Activated T-cell treated with anti-CD3 and anti-CD28 coated beads, Interleukin-2, amount 50 U/mL, for 72 hours (primary cell): ENCODE results near the gene GNAI2. TPM values are rescaled to one million over a fixed set of nuclear protein-coding genes. Genes with fewer than 3 reads are reported as not detected.
A peak's percentile ranks its signal among the peaks of the same experiment; 100 is the strongest.

ENCODE experiments used
- ATAC-seq, 2 donors: fragments of 150-1000 bp; cut with Tn5 transposase; replicated peaks in 1 of 2; 2 replicates each; pipeline ENCODE4 v1.10.0; 2021; ENCODE audit warnings: moderate library complexity in 2 of 2, mild to moderate bottlenecking in 1 of 2
- DNase-seq, 2 donors: peaks; one replicate each; pipeline ENCODE4 v3.0.0; 2021 to 2022; ENCODE audit warnings: mixed read lengths in 1 of 2
- H3K27ac Mint-ChIP-seq: one replicate; pipeline ENCODE4 v1.8.0; 2022; ENCODE audit warnings: mild to moderate bottlenecking, moderate library complexity, mixed read lengths
- H3K27me3 Mint-ChIP-seq: one replicate; pipeline ENCODE4 v1.8.0; 2022; ENCODE audit warnings: low read depth, mixed read lengths
- H3K36me3 Mint-ChIP-seq, 2 donors: one replicate each; pipeline ENCODE4 v1.8.0; 2022; ENCODE audit warnings: mixed read lengths in 2 of 2, mild to moderate bottlenecking in 1 of 2; ENCODE audit not compliant: insufficient read depth in 2 of 2
- H3K4me1 Mint-ChIP-seq: one replicate; pipeline ENCODE4 v1.8.0; 2022; ENCODE audit warnings: low read depth, mixed read lengths
- H3K4me3 Mint-ChIP-seq, 2 donors: one replicate each; pipeline ENCODE4 v1.8.0; 2022; ENCODE audit warnings: mild to moderate bottlenecking in 2 of 2, mixed read lengths in 2 of 2, moderate library complexity in 2 of 2
- H3K9me3 Mint-ChIP-seq, 2 donors: one replicate each; pipeline ENCODE4 v1.8.0; 2022; ENCODE audit warnings: mixed read lengths in 2 of 2
- total RNA-seq, 2 donors: library from RNA; stranded (reverse); gene quantifications; one replicate each; pipeline ENCODE4 v1.2.3, GENCODE V29; 2022

GNAI2 gene
- total RNA-seq, 2 donors from 2014 or later = 263 to 272 TPM

DNA sequence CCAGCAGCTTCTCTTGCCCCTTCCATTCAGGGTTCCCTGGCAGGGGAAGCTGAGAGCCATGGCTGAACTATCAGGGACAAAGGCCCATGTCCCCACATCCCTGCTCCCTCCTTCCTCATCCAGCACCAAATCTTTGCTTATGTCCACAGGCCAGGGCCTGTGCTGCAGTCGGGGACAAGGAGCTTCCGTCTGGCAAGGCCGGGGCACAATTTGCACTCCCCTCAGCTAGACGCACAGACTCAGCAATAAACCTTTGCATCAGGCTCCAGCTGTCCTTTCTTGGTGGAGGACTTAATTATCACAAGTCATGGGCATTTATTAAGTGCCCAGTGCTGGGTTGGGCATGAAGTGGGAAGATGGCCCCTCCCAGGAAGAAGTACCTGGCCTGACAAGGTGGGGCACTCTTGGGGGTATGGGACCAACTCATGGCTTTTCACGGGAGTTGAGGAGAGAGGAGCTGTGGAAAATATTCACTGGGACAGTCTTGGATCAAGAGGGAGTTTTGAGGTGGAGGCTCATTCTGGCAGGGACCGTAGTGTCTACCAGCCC is 39.7 kb upstream of the GNAI2 start:
- H3K27ac Mint-ChIP-seq = no peak overlapping the region
- DNase-seq = no peak
- no peaks in the 10 kb centered on the region for H3K36me3 Mint-ChIP-seq
- H3K4me3 Mint-ChIP-seq = no peak overlapping the region
- H3K27me3 Mint-ChIP-seq = peaks cover 12% of the 10 kb centered on the region
- peaks cover 12% of the 10 kb centered on the region for H3K4me1 Mint-ChIP-seq
- no peaks in the 10 kb centered on the region for H3K9me3 Mint-ChIP-seq
- no peak for ATAC-seq

DNA sequence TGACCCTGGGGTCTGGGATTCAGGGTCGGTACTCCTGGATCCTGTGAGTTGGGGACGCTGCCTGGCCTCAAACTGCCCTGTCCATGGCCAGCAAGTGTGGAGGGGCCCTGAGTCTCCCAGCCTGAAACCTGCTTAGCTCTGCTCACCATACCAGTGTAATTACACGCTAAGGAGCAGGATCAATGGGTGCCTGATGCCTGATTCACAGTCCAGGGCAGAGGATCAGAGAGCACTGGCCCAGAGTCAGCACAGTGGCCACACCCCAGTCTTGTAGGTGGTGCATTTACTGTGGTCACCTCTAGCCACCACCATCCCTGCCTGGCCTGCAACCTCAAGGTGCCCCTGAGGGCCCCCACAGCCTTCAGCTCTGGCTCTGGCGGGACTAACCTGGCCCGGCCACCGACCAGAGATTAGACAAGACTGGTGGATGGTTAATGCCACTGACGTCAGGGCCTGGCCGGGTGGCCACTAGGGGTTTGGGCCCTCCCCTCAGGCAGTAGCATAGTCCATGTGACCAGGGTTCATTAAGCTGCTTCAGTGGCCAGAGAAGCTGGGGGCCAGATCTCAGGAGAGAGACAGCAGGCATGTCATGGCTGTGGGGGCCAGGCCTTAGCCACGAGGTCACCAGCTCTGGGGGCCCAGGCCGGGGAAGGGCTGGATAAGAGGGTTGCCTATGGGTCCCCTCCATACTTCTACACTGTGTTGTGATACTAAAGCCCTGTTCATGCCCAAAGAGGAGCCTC is 34.3 kb upstream of the GNAI2 start:
- Mint-ChIP-seq H3K27ac (no peak overlapping the region), H3K9me3 (no peaks in the 10 kb centered on the region), H3K27me3 (peaks cover 39% of the 10 kb centered on the region), H3K36me3 (no peaks in the 10 kb centered on the region), H3K4me3 (no peak overlapping the region), H3K4me1 (no peaks in the 10 kb centered on the region)
- no peak for ATAC-seq
- no peak for DNase-seq

DNA sequence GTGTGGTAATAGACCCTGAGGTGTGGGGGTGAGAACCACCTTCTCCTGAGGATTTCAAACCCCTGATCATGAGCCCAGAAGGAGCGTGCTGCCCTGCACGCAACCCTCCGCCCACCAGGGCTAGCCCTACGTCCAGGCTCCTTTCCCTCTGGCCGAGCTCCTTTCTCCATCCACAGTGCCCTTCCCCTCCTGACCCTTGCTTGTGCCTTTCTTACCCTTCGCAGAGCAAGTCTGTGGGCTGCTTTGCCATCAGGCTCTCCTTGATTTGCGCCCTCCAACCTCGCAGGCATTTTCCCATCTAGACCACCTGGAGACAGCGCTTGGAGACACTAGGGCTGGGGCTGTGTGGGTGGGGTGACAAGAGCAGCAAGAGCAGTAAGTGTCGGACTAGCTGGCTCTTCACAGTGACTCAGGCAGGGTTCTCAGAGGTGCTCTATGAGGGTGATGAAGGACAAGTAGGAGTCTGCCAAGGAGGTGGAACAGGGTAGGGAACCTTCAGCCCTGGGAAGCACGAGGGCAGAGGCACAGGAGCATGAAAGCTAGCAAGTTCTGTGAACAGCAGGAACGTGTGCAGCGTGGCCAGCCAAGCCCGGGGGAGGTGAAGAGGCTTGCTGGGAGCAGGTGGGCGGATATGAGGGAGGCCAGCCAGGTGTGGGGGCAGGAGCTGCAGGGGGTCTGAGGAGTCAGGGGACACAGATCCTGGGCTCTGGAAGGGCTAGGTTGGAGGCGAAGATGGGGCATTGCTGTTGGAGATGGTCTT is 33.5 kb upstream of the GNAI2 start:
- ATAC-seq = no peak
- Mint-ChIP-seq H3K27me3 (peaks cover 39% of the 10 kb centered on the region), H3K9me3 (no peaks in the 10 kb centered on the region), H3K27ac (no peak overlapping the region), H3K36me3 (no peaks in the 10 kb centered on the region), H3K4me3 (no peak overlapping the region), H3K4me1 (no peaks in the 10 kb centered on the region)
- no peak for DNase-seq

DNA sequence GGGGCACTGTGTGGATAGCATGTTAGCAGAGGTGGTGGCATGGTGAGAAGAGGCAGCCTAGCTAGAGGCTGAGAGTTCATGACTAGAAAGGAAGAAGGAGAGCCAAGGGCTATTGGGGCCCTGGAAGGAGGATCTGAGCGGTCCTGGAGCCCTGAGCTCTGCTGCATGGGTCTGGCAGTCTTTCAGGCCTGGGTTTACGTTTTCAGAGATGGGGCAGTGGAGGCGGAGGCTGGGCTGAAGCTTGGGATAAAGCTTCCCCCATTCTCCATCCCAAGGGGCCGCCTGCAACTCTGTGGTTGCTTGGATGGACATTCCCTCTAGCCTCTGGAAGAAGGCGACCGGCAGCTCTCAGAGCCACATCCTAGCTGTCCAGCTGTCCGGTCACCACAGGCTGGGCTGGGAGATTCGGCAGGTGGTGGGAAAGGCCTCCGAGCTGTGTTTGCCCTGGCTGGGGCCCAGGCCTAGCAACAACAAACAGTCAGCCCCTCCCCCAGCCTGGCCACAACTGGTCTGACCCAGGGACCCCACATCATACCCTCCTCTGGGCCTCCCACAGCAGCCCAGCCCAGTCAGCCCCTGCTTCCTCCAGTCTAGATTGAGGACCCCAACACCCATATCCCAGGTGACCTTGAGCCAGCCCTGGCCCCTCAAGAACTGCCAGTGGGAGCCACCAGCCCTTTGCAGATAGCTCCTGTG is 32.7 kb upstream of the GNAI2 start:
- Mint-ChIP-seq H3K4me1 (no peaks in the 10 kb centered on the region), H3K4me3 (no peak overlapping the region), H3K9me3 (no peaks in the 10 kb centered on the region), H3K27ac (no peak overlapping the region), H3K36me3 (no peaks in the 10 kb centered on the region), H3K27me3 (peaks cover 38% of the 10 kb centered on the region)
- DNase-seq (no peak), ATAC-seq (no peak)

DNA sequence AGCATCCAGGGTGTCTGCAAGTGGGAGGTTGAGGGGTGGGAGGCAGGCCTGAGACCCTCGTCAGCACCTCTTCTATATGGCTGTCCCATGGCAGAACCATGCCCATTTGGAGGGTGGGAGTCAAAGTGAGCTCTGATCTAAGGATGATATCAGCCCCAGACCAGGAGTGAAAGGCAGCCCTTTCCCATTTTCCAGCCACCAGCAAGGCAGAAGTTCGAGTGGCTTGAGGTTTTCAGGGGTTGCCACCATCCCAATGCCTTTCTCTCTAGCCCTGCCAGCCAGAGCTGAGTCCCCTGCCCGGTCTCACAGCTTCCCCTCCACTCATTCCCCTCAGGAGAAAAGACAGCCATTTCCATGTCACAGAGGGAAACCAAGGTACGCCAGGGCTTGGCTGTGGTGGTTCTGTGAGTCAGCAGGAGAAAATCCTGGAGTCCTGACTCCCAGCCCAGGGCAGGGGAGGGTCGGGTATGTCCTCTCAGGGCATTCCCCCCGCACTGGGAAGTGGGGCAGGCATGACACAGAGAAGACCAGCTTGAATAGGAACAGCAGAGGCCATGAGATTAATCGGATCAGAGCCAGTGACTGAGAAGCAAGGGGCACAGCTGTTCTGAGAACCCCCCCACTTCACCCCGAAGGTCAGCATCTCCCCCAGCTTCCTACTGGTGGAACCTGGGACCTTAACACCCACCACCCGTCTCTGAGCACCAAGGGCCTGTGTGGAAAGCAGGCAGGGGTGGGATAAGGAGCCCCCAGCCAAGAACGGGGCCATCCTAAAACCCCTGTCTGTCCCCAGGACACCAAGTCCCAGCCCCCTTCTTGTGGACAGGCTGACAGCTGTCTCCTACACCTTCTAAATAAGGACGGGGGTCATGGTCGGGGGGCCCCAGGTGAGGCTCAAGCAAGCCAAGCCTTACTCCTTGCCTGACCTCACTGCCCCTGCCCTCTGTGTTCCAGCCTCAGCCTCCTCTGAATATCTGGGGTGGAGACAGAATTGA is 31.9 kb upstream of the GNAI2 start:
- no peak for ATAC-seq
- no peak overlapping the region for H3K4me3 Mint-ChIP-seq

DNA sequence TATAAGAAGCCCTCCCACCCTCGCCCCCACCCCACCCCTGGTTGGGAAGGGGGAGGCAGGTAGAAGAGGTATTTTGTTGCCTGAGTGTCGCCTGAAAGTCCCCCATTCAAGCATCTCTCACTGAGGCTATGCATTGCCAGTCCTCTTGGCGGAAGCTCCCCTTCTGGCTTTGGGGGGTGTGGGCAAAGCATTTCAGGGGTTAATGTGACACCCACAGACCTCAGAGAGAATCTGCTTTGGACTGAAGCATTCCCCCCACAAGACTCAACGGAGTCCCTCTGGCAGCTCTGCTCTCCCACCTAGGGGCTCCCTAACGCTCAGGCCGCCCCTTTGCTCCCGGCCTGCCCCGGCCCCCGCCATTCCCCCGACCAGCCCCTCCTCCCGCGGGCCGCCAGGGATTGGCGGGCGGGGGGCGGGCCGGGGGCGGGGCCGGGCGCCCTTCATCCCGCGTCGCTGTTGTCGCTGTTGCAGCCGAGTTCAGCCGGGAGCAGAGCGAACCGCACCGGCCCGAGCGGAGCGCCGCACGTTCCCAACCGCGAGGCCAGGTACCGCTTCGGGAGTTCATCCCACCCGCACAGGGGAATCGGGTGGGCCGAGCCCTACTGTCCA is 31.1 kb upstream of the GNAI2 start, which contains the start of gene SLC38A3:
Gene SLC38A3, plus strand, starts transcription at position 468 of the 609 bp plus-strand sequence. CDS start 8,929 bp downstream, outside the sequence.
- Mint-ChIP-seq H3K27me3 (peaks cover 32% of the 10 kb centered on the region), H3K36me3 (no peaks in the 10 kb centered on the region), H3K4me3 (peak within 1 kb of the TSS; percentile 55 to 61), H3K4me1 (no peaks in the 10 kb centered on the region), H3K27ac (no peak within 1 kb of the TSS), H3K9me3 (no peaks in the 10 kb centered on the region)
- DNase-seq (peak in 1 of 2 donors; percentile 17), ATAC-seq (peak; percentile 51 to 59)

More for the DNA sequence above, 31.9 kb upstream of the GNAI2 start:
- H3K36me3 Mint-ChIP-seq = no peaks in the 10 kb centered on the region
- no peak for DNase-seq
- H3K27me3 Mint-ChIP-seq = peaks cover 36% of the 10 kb centered on the region
- no peaks in the 10 kb centered on the region for H3K4me1 Mint-ChIP-seq
- H3K27ac Mint-ChIP-seq = no peak overlapping the region
- H3K9me3 Mint-ChIP-seq = no peaks in the 10 kb centered on the region

DNA sequence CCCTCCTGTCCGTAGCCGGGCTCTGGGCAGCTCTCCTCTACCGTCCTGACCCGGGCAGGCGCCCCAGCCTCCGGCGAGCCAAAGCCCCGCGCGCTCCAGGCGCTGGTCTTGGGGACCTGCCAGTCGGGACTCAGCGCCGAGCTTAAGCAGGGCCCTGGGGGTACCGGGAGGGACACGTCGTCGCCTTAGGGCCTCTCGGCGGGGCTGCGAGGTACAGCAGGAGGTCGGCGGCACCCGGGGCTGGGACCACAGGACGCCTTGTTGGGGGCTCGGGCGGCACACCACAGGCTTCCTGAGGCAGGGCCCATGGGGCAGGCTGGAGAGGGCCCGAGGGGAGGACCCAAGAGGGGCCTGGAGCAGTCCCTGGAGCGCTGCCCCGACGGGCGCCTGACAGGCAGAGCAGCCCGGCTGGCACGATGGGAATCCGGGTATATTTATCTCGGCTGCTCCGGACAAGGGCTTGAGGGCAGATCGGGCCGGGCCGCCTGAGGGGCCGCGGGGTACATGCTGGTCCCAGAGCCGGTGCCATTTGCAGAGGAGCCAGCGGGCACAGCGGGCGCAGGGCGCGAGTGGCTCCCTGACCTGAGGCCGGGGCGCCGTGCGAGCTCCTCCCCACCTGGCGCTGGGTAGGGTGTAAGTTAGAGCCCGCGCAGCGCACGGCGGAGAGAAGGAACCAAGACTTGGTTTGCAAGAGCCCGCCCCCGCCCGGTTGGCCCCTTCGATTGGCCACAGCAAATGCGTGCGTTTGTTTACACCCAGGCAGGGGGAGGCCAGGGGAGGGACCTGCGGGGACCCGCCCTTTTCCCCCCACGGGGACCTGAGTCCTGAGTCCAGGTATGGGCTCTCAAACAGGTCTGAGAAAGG is 30.4 kb upstream of the GNAI2 start:
- Mint-ChIP-seq H3K27me3 (peaks cover 32% of the 10 kb centered on the region), H3K4me1 (no peaks in the 10 kb centered on the region), H3K27ac (no peak overlapping the region), H3K36me3 (no peaks in the 10 kb centered on the region), H3K9me3 (no peaks in the 10 kb centered on the region), H3K4me3 (peak overlapping the region; percentile 55 to 61)
- DNase-seq (peak; percentile 46 to 48), ATAC-seq (peak; percentile 68 to 71)

DNA sequence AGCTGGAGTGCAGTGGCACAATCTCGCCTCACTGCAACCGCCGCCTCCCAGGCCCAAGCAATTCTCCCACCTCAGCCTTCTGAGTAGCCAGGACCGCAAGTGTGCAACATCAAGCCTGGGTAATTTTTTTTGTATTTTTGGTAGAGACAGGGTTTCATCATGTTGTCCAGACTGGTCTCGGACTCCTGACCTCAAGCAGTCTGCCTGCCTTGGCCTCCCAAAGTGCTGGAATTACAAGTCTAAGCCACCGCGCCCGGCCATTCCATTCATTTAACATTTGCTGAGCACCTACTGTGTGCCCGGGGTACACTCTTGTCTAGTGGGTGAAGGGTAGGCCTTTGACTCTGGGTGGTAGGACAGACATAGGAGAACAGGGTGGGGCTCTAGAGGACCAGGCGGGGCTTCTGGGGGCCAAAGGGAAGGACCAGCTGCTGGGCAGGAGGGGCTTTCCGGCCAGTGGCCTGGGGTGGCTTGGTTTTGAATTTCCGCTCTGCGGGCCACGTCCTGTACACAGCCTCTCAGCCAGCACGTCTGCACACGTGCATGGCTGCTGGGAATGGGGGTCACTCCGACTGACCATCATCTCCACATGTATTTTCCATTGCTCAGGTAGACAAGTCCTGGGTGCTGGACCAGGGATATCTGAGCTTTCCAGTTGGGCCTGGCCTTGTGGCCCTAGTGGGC is 28.5 kb upstream of the GNAI2 start:
- Mint-ChIP-seq H3K9me3 (no peaks in the 10 kb centered on the region), H3K27ac (no peak overlapping the region), H3K4me1 (no peaks in the 10 kb centered on the region), H3K4me3 (no peak overlapping the region), H3K27me3 (peaks cover 30% of the 10 kb centered on the region), H3K36me3 (no peaks in the 10 kb centered on the region)
- ATAC-seq (no peak), DNase-seq (no peak)

DNA sequence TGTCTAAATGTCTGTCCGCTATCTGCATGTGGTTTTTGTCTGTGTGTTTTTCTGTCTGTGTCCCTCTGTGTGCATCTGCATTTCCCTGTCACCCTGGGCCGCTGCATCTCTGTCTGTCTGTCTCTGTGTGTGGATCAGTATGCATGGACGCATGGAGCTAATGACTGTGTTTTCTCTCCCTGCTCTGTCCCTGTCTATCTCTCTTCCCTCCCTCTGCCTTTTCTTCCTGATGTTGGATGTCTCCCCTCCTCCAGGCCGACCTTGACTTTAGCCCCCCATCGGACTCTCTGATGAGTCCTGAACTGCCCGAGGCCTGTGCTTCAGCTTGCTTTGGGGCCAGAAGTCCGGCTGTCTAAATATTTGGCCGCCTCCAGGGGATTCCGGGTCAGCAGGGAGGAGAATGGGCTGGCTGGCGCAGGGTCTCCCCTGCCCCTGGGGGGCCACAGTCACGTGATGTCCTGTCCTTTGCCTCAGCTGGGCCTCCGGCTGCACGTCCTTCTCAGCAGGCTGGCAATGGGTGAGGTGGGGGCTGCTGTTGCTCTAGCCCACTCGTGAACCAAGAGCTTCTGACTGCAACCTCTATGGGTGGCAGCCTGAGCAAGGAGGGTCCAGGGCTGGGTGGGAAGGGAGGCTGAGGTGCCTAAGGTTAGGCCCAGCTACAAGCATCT is 27.2 kb upstream of the GNAI2 start:
- DNase-seq (no peak), ATAC-seq (no peak)
- Mint-ChIP-seq H3K27ac (no peak overlapping the region), H3K4me1 (no peaks in the 10 kb centered on the region), H3K27me3 (peaks cover 17% of the 10 kb centered on the region), H3K4me3 (no peak overlapping the region), H3K36me3 (no peaks in the 10 kb centered on the region), H3K9me3 (no peaks in the 10 kb centered on the region)

DNA sequence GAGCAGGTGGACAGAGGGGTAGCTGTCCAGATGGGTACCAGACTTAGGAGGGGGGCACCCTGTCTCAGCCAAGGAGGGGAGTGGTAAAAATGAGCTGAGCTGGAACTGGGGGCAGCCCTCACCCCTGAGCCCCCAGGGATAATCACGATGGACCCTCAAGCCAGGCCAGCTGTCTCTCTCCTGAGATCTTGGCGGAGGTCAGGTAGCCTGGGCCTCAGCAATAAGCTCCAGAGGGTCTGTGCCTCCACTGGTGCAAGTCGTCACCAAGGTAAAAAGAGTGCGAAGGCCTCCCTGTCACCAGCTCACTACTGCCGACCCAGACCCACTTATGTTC is 25.9 kb upstream of the GNAI2 start:
- no peaks in the 10 kb centered on the region for H3K4me1 Mint-ChIP-seq
- peaks cover 12% of the 10 kb centered on the region for H3K27me3 Mint-ChIP-seq
- H3K27ac Mint-ChIP-seq = no peak overlapping the region
- H3K9me3 Mint-ChIP-seq = no peaks in the 10 kb centered on the region
- no peaks in the 10 kb centered on the region for H3K36me3 Mint-ChIP-seq
- ATAC-seq (no peak), DNase-seq (no peak)
- H3K4me3 Mint-ChIP-seq = no peak overlapping the region
